ENCODE measurements around the gene PPP1R1C.

- no peak for TF ChIP-seq POLR2AphosphoS5 (IDR thresholded peaks at IDR 0.05; ENCODE audit: low read depth, low read length)
- no peak for TF ChIP-seq POLR2A (IDR thresholded peaks at IDR 0.05; ENCODE audit: low read depth, low read length)
Observed at GRCh38 chr2:182072861-182073260, 87.2 kb downstream of the PPP1R1C start.

Data from GM12892 (cell line).